Transverse colon (tissue), 4 donors: ENCODE data around the gene PNLIPRP2.

ENCODE experiments used
- CTCF ChIP-seq, 5 experiments: fragments of 200-600 bp in 3 of 5; fragments of 450-650 bp in 2 of 5; sonication (generic) in 3 of 5; IDR thresholded peaks; 1 replicate in 2 of 5; 2 replicates in 3 of 5; pipeline ENCODE4 v1.5.1; 2016 to 2017; ENCODE audit warnings: antibody characterized with exemption in 5 of 5, inconsistent platforms in 3 of 5, mild to moderate bottlenecking in 2 of 5, moderate library complexity in 1 of 5
- EP300 ChIP-seq: sonication (generic); formaldehyde crosslinking; IDR thresholded peaks from one replicate; pipeline ENCODE4 v1.6.1; 2017; ENCODE audit warnings: antibody characterized with exemption, low read depth
- POLR2A ChIP-seq: fragments of 450-650 bp; IDR thresholded peaks from one replicate; pipeline ENCODE4 v1.6.1; 2016; ENCODE audit warnings: antibody characterized with exemption, mild to moderate bottlenecking, moderate library complexity
- POLR2AphosphoS5 ChIP-seq, 3 donors: sonication (generic); formaldehyde crosslinking; IDR thresholded peaks; one replicate each; pipeline ENCODE4 v1.6.1; 2016; ENCODE audit warnings: antibody characterized with exemption in 3 of 3

DNA sequence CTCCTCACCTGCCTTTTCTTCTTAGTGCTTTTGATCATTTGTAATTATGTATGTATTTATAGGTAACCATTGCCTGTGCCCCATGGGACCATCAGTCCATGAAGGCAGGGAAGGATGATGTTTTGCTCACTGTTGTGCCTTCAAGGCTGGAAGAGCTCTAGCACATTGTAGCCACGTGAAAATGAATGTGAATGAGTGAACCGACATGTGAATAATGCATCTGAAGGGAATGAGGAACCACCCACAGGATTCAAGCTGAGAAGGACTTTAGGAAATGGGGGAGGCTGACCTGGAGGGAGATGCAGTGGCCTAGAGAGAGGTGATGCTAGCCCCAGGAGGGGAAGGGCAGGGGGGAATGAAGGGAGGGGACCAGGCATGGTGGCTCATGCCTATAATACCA is 6.0 kb upstream of the PNLIPRP2 start:
- TF ChIP-seq POLR2A (no peak), CTCF (IDR thresholded peaks at IDR 0.05) (no peak), POLR2AphosphoS5 (IDR thresholded peaks at IDR 0.05) (no peak), EP300 (no peak)
